HL-60 (cell line): ENCODE data around the gene ZBTB42.

Experiments used
- POLR2AphosphoS5 ChIP-seq: IDR thresholded peaks from 2 replicates; pipeline ENCODE4 v1.6.1; 2012; ENCODE audit warnings: low read depth
- TF ChIP-seq, protein P1 (sequence below): IDR thresholded peaks from one replicate; pipeline ENCODE4 v1.5.1; 2011; ENCODE audit warnings: low read length, control low read depth, inconsistent platforms; ENCODE audit not compliant: insufficient read depth
- TF ChIP-seq, protein P2 (sequence below): IDR thresholded peaks from 2 replicates; pipeline ENCODE4 v1.6.1; 2012; ENCODE audit warnings: low read depth; ENCODE audit not compliant: insufficient replicate concordance

DNA sequence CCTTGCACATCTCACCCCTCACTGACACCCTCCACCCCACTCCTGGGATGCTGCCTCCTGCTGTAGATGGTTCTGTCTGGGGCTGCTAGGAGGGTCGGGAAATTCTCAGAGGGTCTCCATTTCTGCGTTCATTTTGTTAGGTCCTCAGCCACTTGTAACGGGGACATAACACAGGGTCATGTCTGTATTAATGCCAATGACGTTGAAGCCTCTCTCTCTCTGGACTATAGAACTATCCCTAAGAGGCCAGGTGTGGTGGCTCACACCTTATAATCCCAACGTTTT lies 33.3 kb upstream of the ZBTB42 start:
- TF ChIP-seq, protein P1, sequence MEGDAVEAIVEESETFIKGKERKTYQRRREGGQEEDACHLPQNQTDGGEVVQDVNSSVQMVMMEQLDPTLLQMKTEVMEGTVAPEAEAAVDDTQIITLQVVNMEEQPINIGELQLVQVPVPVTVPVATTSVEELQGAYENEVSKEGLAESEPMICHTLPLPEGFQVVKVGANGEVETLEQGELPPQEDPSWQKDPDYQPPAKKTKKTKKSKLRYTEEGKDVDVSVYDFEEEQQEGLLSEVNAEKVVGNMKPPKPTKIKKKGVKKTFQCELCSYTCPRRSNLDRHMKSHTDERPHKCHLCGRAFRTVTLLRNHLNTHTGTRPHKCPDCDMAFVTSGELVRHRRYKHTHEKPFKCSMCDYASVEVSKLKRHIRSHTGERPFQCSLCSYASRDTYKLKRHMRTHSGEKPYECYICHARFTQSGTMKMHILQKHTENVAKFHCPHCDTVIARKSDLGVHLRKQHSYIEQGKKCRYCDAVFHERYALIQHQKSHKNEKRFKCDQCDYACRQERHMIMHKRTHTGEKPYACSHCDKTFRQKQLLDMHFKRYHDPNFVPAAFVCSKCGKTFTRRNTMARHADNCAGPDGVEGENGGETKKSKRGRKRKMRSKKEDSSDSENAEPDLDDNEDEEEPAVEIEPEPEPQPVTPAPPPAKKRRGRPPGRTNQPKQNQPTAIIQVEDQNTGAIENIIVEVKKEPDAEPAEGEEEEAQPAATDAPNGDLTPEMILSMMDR: no peak
- TF ChIP-seq POLR2AphosphoS5: no peak
- TF ChIP-seq, protein P2, sequence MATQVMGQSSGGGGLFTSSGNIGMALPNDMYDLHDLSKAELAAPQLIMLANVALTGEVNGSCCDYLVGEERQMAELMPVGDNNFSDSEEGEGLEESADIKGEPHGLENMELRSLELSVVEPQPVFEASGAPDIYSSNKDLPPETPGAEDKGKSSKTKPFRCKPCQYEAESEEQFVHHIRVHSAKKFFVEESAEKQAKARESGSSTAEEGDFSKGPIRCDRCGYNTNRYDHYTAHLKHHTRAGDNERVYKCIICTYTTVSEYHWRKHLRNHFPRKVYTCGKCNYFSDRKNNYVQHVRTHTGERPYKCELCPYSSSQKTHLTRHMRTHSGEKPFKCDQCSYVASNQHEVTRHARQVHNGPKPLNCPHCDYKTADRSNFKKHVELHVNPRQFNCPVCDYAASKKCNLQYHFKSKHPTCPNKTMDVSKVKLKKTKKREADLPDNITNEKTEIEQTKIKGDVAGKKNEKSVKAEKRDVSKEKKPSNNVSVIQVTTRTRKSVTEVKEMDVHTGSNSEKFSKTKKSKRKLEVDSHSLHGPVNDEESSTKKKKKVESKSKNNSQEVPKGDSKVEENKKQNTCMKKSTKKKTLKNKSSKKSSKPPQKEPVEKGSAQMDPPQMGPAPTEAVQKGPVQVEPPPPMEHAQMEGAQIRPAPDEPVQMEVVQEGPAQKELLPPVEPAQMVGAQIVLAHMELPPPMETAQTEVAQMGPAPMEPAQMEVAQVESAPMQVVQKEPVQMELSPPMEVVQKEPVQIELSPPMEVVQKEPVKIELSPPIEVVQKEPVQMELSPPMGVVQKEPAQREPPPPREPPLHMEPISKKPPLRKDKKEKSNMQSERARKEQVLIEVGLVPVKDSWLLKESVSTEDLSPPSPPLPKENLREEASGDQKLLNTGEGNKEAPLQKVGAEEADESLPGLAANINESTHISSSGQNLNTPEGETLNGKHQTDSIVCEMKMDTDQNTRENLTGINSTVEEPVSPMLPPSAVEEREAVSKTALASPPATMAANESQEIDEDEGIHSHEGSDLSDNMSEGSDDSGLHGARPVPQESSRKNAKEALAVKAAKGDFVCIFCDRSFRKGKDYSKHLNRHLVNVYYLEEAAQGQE: no peak
